Measurements from ENCODE around the gene IL12RB1. TPM values are rescaled to one million over a fixed set of nuclear protein-coding genes. Genes with fewer than 3 reads are reported as not detected.

IL12RB1 gene
- total and polyA plus RNA-seq, 10 of the 15 experiments (the other 5 are each of a cell fraction or from before 2014, with no cell fraction given) = 2.8 to 29.9 (median 17.6) TPM

DNA sequence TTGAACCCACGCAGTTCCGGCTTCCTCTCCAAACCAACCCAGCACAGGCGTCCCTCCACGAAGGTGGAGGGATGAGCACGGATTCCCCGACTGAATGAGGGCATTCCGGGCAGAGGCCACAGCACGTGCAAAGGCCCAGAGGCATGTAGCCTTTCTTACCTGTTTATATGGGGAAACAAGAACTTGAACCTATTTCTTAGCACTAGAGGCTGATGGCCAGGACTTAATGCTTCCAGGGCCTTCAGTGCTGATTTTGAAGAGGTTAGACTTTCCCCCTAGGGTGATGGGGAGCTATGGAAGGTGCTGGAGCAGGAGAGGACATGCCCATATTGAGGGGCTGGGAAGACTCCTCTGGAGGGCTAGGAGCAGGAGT is 12.9 kb upstream of the IL12RB1 start (continued):
- TF ChIP-seq NFXL1 (IDR thresholded peaks at IDR 0.05; ENCODE audit: borderline replicate concordance) = no peak
- TF ChIP-seq, protein P1, sequence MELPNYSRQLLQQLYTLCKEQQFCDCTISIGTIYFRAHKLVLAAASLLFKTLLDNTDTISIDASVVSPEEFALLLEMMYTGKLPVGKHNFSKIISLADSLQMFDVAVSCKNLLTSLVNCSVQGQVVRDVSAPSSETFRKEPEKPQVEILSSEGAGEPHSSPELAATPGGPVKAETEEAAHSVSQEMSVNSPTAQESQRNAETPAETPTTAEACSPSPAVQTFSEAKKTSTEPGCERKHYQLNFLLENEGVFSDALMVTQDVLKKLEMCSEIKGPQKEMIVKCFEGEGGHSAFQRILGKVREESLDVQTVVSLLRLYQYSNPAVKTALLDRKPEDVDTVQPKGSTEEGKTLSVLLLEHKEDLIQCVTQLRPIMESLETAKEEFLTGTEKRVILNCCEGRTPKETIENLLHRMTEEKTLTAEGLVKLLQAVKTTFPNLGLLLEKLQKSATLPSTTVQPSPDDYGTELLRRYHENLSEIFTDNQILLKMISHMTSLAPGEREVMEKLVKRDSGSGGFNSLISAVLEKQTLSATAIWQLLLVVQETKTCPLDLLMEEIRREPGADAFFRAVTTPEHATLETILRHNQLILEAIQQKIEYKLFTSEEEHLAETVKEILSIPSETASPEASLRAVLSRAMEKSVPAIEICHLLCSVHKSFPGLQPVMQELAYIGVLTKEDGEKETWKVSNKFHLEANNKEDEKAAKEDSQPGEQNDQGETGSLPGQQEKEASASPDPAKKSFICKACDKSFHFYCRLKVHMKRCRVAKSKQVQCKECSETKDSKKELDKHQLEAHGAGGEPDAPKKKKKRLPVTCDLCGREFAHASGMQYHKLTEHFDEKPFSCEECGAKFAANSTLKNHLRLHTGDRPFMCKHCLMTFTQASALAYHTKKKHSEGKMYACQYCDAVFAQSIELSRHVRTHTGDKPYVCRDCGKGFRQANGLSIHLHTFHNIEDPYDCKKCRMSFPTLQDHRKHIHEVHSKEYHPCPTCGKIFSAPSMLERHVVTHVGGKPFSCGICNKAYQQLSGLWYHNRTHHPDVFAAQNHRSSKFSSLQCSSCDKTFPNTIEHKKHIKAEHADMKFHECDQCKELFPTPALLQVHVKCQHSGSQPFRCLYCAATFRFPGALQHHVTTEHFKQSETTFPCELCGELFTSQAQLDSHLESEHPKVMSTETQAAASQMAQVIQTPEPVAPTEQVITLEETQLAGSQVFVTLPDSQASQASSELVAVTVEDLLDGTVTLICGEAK (IDR thresholded peaks at IDR 0.05; ENCODE audit: borderline replicate concordance) = no peak
- TF ChIP-seq SMARCA5 (IDR thresholded peaks at IDR 0.05) = peak; percentile 96

DNA sequence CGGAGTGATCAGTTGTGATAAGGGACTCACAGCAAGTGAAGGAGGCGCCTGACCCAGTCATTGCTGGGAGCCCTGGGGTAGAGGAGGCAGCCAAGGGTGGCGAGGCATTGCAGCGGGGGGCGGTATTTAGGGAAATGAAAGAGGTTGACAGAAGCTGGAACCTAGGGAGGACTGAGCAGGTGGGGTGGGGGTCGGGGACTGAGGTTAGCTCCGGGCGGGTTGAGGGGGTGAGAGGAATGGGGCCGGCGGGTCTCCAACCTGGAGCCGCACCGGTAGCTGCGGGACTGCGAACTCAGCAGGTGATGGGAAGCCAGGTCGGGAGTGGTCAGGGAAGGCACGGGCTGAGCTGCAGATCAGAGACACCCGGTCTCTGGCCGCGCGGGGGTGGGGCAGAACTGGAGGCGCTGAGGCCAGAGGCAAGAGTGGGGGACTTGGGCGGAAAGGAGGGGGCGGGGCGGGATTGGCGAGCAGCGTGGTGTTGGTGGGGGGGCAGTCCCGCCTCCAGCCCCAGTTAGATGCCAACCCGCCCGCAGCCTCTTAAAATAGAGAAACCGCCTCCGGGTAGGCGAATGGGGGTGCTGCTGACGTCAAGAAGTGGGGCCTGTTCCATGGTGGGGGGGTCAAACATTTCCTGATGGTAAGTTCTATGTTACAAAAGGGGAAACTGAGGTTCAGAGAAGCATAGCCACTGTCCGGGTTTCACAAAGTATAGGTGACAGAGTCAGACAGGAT is 12.3 kb upstream of the IL12RB1 start:
- Histone ChIP-seq H3K9me3 (replicated peaks; ENCODE audit: control insufficient read depth, insufficient read depth, low read length) (no peaks in the 10 kb centered on the region; the same call in 2 of the 3 replicates), H3K4me3 (peak overlapping the region; percentile 96), H3K9ac (ENCODE audit: control insufficient read depth, insufficient read depth, low read length) (peak overlapping the region; percentile 72), H4K20me1 (ENCODE audit: control insufficient read depth, insufficient read depth) (no peaks in the 10 kb centered on the region), H2AFZ (ENCODE audit: control insufficient read depth, low read depth, low read length) (peak overlapping the region; percentile 67), H3K27ac (ENCODE audit: control insufficient read depth, insufficient read depth) (peak overlapping the region; percentile 87), H3K27me3 (replicated peaks in 1 of 2; ENCODE audit: control insufficient read depth in 2 of 2, insufficient read depth in 2 of 2, low read length in 1 of 2) (no peaks in the 10 kb centered on the region), H3K4me2 (ENCODE audit: control insufficient read depth, insufficient read depth) (peak overlapping the region; percentile 98), H3K4me1 (ENCODE audit: control insufficient read depth, insufficient read depth, low read length) (peaks cover 18% of the 10 kb centered on the region), H3K36me3 (ENCODE audit: control insufficient read depth in 2 of 2, insufficient read depth in 2 of 2, low read length in 1 of 2) (peaks cover 0 to 3% of the 10 kb centered on the region in 2 experiments; a peak in 2 of 4 replicates), H3K79me2 (ENCODE audit: control insufficient read depth, insufficient read depth, low read length) (peaks cover 31% of the 10 kb centered on the region)
- FAIRE-seq = peak; percentile 92
- WGBS (ENCODE audit: insufficient coverage, insufficient replicate concordance, low lambda C conversion rate, missing lambda C conversion rate) = under 1% methylated on average over 22 of the region's 34 CpGs
- in situ Hi-C loops (cut with MboI) = no loop called here
- RAD21 ChIA-PET (ENCODE audit: unreplicated experiment) = interaction anchor here (0.6 to 3.4 kb wide), 13 partner anchors 8 to 239 kb away, joined by 3 to 37 read pairs (median 5); partner anchors contain the start of genes IL12RB1, PIK3R2 and RPL18A
- SMC1A ChIA-PET (ENCODE audit: uncharacterized antibody, unreplicated experiment) = interaction anchor here (0.6 to 3.3 kb wide), 5 partner anchors 11 to 70 kb away, joined by 3 to 30 read pairs (median 4); partner anchors contain the start of gene IL12RB1
- CTCF ChIA-PET = interaction anchor here (0.6 to 3.8 kb wide), 11 partner anchors 8 to 109 kb away, joined by 3 to 23 read pairs (median 4); partner anchors contain the start of gene IL12RB1
- no TSS peak for BruUV-seq (replicated peaks)
- ATAC-seq = peak; percentile 88
- DNase-seq (ENCODE audit: low read depth, low spot score) = peak; percentile 84
- POLR2A ChIA-PET = interaction anchor here (0.6 to 2.6 kb wide), 9 partner anchors 10 to 167 kb away, joined by 3 to 31 read pairs (median 5); partner anchors contain the start of gene IL12RB1
- intact Hi-C loops (cut with micrococcal nuclease; ENCODE audit: unreplicated experiment) = loop anchor here (5.0 kb wide), 2 partner anchors 37 to 73 kb away; partner anchors contain the start of gene IFI30
- TF ChIP-seq TAF1 (IDR thresholded peaks at IDR 0.05; ENCODE audit: borderline replicate concordance, low read depth, low read length) = peak; percentile 83; the same call in 1 of the 2 replicates
- TF ChIP-seq MEF2B (IDR thresholded peaks at IDR 0.05; ENCODE audit: partially characterized antibody, poor library complexity, severe bottlenecking) = peak; percentile 43
- 0 out of 2 replicates have a peak, but pooled peaks have one; percentile 25 for TF ChIP-seq IRF4 (IDR thresholded peaks at IDR 0.05; ENCODE audit: low read depth, low read length)
- TF ChIP-seq ZNF207 (IDR thresholded peaks at IDR 0.05; ENCODE audit: borderline replicate concordance) = no peak
- TF ChIP-seq HDGF (IDR thresholded peaks at IDR 0.05) = peak; percentile 82; the same call in 1 of the 2 replicates
- no peak for TF ChIP-seq RBBP5 (conservative IDR thresholded peaks at IDR 0.05)
- TF ChIP-seq SPI1 (IDR thresholded peaks at IDR 0.05; ENCODE audit: borderline replicate concordance, insufficient read depth, low read depth, low read length) = peak; percentile 89
- no peak for TF ChIP-seq HDAC6 (IDR thresholded peaks at IDR 0.05; ENCODE audit: unreplicated experiment)
- TF ChIP-seq, protein P2, sequence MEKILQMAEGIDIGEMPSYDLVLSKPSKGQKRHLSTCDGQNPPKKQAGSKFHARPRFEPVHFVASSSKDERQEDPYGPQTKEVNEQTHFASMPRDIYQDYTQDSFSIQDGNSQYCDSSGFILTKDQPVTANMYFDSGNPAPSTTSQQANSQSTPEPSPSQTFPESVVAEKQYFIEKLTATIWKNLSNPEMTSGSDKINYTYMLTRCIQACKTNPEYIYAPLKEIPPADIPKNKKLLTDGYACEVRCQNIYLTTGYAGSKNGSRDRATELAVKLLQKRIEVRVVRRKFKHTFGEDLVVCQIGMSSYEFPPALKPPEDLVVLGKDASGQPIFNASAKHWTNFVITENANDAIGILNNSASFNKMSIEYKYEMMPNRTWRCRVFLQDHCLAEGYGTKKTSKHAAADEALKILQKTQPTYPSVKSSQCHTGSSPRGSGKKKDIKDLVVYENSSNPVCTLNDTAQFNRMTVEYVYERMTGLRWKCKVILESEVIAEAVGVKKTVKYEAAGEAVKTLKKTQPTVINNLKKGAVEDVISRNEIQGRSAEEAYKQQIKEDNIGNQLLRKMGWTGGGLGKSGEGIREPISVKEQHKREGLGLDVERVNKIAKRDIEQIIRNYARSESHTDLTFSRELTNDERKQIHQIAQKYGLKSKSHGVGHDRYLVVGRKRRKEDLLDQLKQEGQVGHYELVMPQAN (conservative IDR thresholded peaks at IDR 0.05) = 0 out of 2 replicates have a peak, but pooled peaks have one; percentile 19
- 0 out of 2 replicates have a peak, but pooled peaks have one; percentile 10 for TF ChIP-seq MYB (IDR thresholded peaks at IDR 0.05; ENCODE audit: borderline replicate concordance, low read depth, low read length)
- peak; percentile 8 for TF ChIP-seq NR2F1 (conservative IDR thresholded peaks at IDR 0.05)
- peak; percentile 86; the same call in 1 of the 2 replicates for TF ChIP-seq POLR2AphosphoS5 (IDR thresholded peaks at IDR 0.05; ENCODE audit: low read length)
- peak; percentile 60; the same call in 1 of the 2 replicates for TF ChIP-seq RUNX3 (IDR thresholded peaks at IDR 0.05; ENCODE audit: low read length)

All from GM12878 (cell line).